HepG2 (cell line): ENCODE measurements around the gene STAP2. TPM values are rescaled to one million over a fixed set of nuclear protein-coding genes. Genes with fewer than 3 reads are reported as not detected.

Experiments used
- ATAC-seq: fragments of 200-7000 bp; cut with Tn5 transposase; 3 replicates; pipeline ENCODE4 v1.9.1; 2020; ENCODE audit warnings: mild to moderate bottlenecking, moderate library complexity
- BruUV-seq: library from RNA; stranded (reverse); fragments of 400-500 nt; replicated peaks from 2 replicates; lab custom pipeline; 2021; lab: Mats Ljungman, UMichigan
- CTCF ChIA-PET: fragments of 300-600 bp; formaldehyde crosslinking; extraction: SDS; loops from one replicate; lab custom pipeline; 2021; ENCODE audit warnings: low total read pairs, inconsistent platforms, low intra/inter-chr PET ratio; lab: Yijun Ruan, JAX
- POLR2A ChIA-PET: fragments of 350-600 bp; sonication (Branson Sonifier 250); formaldehyde crosslinking; loops from one replicate; lab custom pipeline; 2020; ENCODE audit warnings: antibody characterized with exemption, inconsistent platforms; lab: Yijun Ruan, JAX
- DNase-seq: peaks from one replicate; pipeline ENCODE4 v3.0.0-alpha.2; 2015; ENCODE audit warnings: low spot score
- FAIRE-seq: peaks from 3 replicates; lab custom pipeline; 2011; peaks lifted over from hg19 to GRCh38; lab: Jason Lieb, UNC
- H2AFZ ChIP-seq: one replicate; pipeline ENCODE4 v1.6.1; 2011; ENCODE audit warnings: low read length, inconsistent platforms
- H3K27ac ChIP-seq: fragments of 300-600 bp; 3 replicates; pipeline ENCODE4 v1.8.0; 2011; ENCODE audit warnings: mixed run types, mild to moderate bottlenecking, mixed read lengths, low read length, inconsistent platforms; ENCODE audit not compliant: insufficient read depth; ENCODE audit errors: extremely low read length
- H3K27me3 ChIP-seq, 2 experiments: fragments of 200-600 bp in 1 of 2; 2 replicates in 1 of 2; 3 replicates in 1 of 2; pipeline versions ENCODE4 v1.6.0 to v1.8.0; 2011; ENCODE audit warnings: low read length in 2 of 2, mild to moderate bottlenecking in 2 of 2, moderate library complexity in 2 of 2, inconsistent platforms in 1 of 2; ENCODE audit not compliant: insufficient read depth in 2 of 2, control insufficient read depth in 1 of 2
- H3K36me3 ChIP-seq, 2 experiments: fragments of 200-600 bp in 1 of 2; replicated peaks in 1 of 2; 2 replicates in 1 of 2; 3 replicates in 1 of 2; pipeline versions ENCODE4 v1.5.1 to v1.8.0; 2011; ENCODE audit warnings: low read length in 2 of 2, inconsistent platforms in 1 of 2; ENCODE audit not compliant: insufficient read depth in 2 of 2, control insufficient read depth in 1 of 2
- H3K4me1 ChIP-seq: 2 replicates; pipeline ENCODE4 v1.5.1; 2012; ENCODE audit warnings: low read length, inconsistent platforms; ENCODE audit not compliant: insufficient read depth
- H3K4me2 ChIP-seq: 2 replicates; pipeline ENCODE4 v1.6.0; 2011; ENCODE audit warnings: low read depth, low read length, inconsistent platforms
- H3K4me3 ChIP-seq, 3 experiments: fragments of 200-600 bp in 1 of 3; sonication (generic), shearing (Covaris generic) in 1 of 3; replicated peaks in 1 of 3; 2 replicates each; pipeline ENCODE4 v1.5.1; 2011 to 2016; ENCODE audit warnings: low read length in 3 of 3, inconsistent platforms in 2 of 3, low read depth in 2 of 3, mild to moderate bottlenecking in 2 of 3, control low read depth in 1 of 3, mixed read lengths in 1 of 3; ENCODE audit not compliant: insufficient read depth in 1 of 3
- H3K79me2 ChIP-seq: one replicate; pipeline ENCODE4 v1.6.1; 2011; ENCODE audit warnings: low read length, inconsistent platforms; ENCODE audit not compliant: insufficient read depth
- H3K9ac ChIP-seq: 2 replicates; pipeline ENCODE4 v1.6.0; 2011; ENCODE audit warnings: mild to moderate bottlenecking, low read depth, low read length, inconsistent platforms; ENCODE audit not compliant: insufficient read depth
- H3K9me3 ChIP-seq: 2 replicates; pipeline ENCODE4 v1.5.1; 2012; ENCODE audit warnings: mild to moderate bottlenecking, low read length
- H4K20me1 ChIP-seq: 2 replicates; pipeline ENCODE4 v1.6.0; 2011; ENCODE audit warnings: inconsistent platforms, mild to moderate bottlenecking, low read length, moderate library complexity; ENCODE audit not compliant: insufficient read depth
- NCOR1 ChIP-seq: fragments of 200-600 bp; sonication (generic); IDR thresholded peaks from 2 replicates; pipeline ENCODE4 v1.7.0; 2017; ENCODE audit warnings: antibody characterized with exemption, low read length, borderline replicate concordance
- POLR2AphosphoS5 ChIP-seq: IDR thresholded peaks from 2 replicates; pipeline ENCODE4 v1.6.1; 2012; ENCODE audit warnings: low read depth, low read length
- ZMYM3 ChIP-seq: sonication (generic); formaldehyde crosslinking; IDR thresholded peaks from 2 replicates; pipeline ENCODE4 v1.5.1; 2020; ENCODE audit warnings: mild to moderate bottlenecking, missing genetic modification reagents
- ZNF841 ChIP-seq: sonication (generic); formaldehyde crosslinking; IDR thresholded peaks from 2 replicates; pipeline ENCODE4 v1.8.1; 2023; ENCODE audit warnings: missing genetic modification reagents, borderline replicate concordance
- ZZZ3 ChIP-seq: sonication (generic); formaldehyde crosslinking; IDR thresholded peaks from 2 replicates; pipeline ENCODE4 v1.4.0; 2020; ENCODE audit warnings: missing genetic modification reagents, mild to moderate bottlenecking, borderline replicate concordance
- WGBS: methylation state at CpG from one replicate; pipeline ENCODE4 v1.1.6; 2017; ENCODE audit warnings: low lambda C conversion rate; 5-methylcytosine and 5-hydroxymethylcytosine counted together
- in situ Hi-C: cut with HindIII; loops from 2 replicates; pipeline ENCODE4 v1.10.0; 2017; ENCODE audit warnings: low pct_unique_long_range_greater_than_20kb; ENCODE audit not compliant: extremely low pct_ligation_motif_present
- intact Hi-C: fragments of 100-400 bp; cut with micrococcal nuclease; formaldehyde crosslinking; loops from one replicate; pipeline ENCODE4 v1.10.0; 2022; ENCODE audit not compliant: unreplicated experiment
- polyA plus RNA-seq, 8 experiments: library from polyadenylated mRNA; depleted of rRNA in 3 of 8; stranded (reverse) in 7 of 8; unstranded in 1 of 8; fragments of >200 nt; fragmentation: Illumina TruSeq in 4 of 8; extraction: Trizol in 4 of 8; gene quantifications; 2 replicates each; pipeline versions ENCODE4 v1.2.1 to v1.2.3, GENCODE V29; 2011 to 2016; ENCODE audit warnings: low read depth in 4 of 8, missing spikeins in 1 of 8, mixed read lengths in 1 of 8; ENCODE audit not compliant: insufficient read depth in 1 of 8
- total RNA-seq, 5 experiments: library from RNA; depleted of rRNA; stranded (reverse); fragments of >200 nt; fragmentation: Illumina TruSeq; extraction: Trizol; gene quantifications; 2 replicates each; pipeline ENCODE4 v1.2.3, GENCODE V29; 2016; ENCODE audit warnings: low read depth in 1 of 5
- TF ChIP-seq, protein P1 (sequence below): sonication (generic); formaldehyde crosslinking; IDR thresholded peaks from 2 replicates; pipeline ENCODE4 v1.5.1; 2020; ENCODE audit warnings: mild to moderate bottlenecking, missing genetic modification reagents
- TF ChIP-seq, protein P2 (sequence below): sonication (generic); formaldehyde crosslinking; IDR thresholded peaks from 2 replicates; pipeline ENCODE4 v1.5.1; 2020; ENCODE audit warnings: missing genetic modification reagents, mild to moderate bottlenecking, borderline replicate concordance

Gene STAP2
- total and polyA plus RNA-seq, 2 of the 13 experiments (the other 11 are each of a cell fraction or from before 2014, with no cell fraction given) = 39.0 to 43.7 TPM

DNA sequence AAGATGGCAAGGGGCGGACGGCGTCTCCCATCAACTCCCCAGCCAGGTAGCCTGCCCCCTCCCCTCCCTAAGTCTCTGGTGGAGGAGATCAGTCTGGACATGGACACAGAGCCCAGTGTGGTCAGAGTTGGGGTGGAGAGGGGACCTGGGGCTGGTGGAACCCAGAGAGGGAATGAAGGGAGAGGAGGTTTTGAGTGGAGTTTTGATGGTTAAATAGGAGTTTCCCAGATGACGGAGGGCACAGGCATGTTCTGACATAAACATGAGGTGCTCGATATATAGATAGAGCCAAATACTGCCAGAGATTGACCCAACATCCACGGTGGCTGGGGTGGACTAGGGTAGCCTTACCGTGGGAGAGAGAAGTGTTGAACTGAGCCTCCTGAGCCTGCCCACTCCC, 20.2 kb downstream of the STAP2 start:
- TF ChIP-seq ZNF841 (CRISPR knock-in tag) (no peak), NCOR1 (no peak), POLR2AphosphoS5 (no peak), ZMYM3 (CRISPR knock-in tag) (no peak), ZZZ3 (no peak)
- TF ChIP-seq, protein P1, sequence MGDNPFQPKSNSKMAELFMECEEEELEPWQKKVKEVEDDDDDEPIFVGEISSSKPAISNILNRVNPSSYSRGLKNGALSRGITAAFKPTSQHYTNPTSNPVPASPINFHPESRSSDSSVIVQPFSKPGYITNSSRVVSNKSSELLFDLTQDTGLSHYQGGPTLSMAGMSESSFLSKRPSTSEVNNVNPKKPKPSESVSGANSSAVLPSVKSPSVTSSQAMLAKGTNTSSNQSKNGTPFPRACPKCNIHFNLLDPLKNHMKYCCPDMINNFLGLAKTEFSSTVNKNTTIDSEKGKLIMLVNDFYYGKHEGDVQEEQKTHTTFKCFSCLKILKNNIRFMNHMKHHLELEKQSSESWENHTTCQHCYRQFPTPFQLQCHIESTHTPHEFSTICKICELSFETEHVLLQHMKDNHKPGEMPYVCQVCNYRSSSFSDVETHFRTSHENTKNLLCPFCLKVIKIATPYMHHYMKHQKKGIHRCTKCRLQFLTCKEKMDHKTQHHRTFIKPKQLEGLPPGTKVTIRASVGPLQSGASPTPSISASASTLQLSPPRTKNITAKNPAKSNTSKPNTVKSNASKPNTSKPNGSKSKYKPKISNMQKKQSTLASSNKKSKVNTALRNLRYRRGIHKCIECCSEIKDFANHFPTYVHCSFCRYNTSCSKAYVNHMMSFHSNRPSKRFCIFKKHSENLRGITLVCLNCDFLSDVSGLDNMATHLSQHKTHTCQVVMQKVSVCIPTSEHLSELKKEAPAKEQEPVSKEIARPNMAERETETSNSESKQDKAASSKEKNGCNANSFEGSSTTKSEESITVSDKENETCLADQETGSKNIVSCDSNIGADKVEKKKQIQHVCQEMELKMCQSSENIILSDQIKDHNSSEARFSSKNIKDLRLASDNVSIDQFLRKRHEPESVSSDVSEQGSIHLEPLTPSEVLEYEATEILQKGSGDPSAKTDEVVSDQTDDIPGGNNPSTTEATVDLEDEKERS (CRISPR knock-in tag) = no peak
- TF ChIP-seq, protein P2, sequence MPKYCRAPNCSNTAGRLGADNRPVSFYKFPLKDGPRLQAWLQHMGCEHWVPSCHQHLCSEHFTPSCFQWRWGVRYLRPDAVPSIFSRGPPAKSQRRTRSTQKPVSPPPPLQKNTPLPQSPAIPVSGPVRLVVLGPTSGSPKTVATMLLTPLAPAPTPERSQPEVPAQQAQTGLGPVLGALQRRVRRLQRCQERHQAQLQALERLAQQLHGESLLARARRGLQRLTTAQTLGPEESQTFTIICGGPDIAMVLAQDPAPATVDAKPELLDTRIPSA = no peak
- TF ChIP-seq, all 625 proteins: peak for 0
- H3K4me1 ChIP-seq = peaks cover 14% of the 10 kb centered on the region
- H3K9me3 ChIP-seq = no peaks in the 10 kb centered on the region
- H2AFZ ChIP-seq = no peak overlapping the region
- CTCF ChIA-PET = no interaction called here
- in situ Hi-C loops (no loop called here), intact Hi-C loops (no loop called here)
- H3K27ac ChIP-seq = no peak overlapping the region
- FAIRE-seq = no peak
- no peak overlapping the region for H3K9ac ChIP-seq
- POLR2A ChIA-PET = interaction anchor here (3.0 kb wide), 1 partner anchor 8 kb away, joined by 17 read pairs; no protein-coding TSS in a partner anchor
- DNase-seq = no peak
- no peak overlapping the region for H3K4me3 ChIP-seq
- no peaks in the 10 kb centered on the region for H3K79me2 ChIP-seq
- H3K36me3 ChIP-seq = no peaks in the 10 kb centered on the region
- H4K20me1 ChIP-seq = no peaks in the 10 kb centered on the region
- no peak for ATAC-seq
- WGBS = 48% methylated on average over 7 of the region's 7 CpGs
- H3K27me3 ChIP-seq = 0 out of 5 replicates have a peak, but pooled peaks cover 0 to 1% of the 10 kb centered on the region in 2 experiments
- no TSS peak for BruUV-seq
- H3K4me2 ChIP-seq = no peak overlapping the region
